Thoracic aorta (tissue), 2 donors: Measurements from ENCODE around the gene EFNA2. TPM values are rescaled to one million over a fixed set of nuclear protein-coding genes. Genes with fewer than 3 reads are reported as not detected.

Experiments used
- ATAC-seq: fragments of 150-250 bp; one replicate; pipeline ENCODE4 v1.8.0; 2017; ENCODE audit warnings: low read depth; ENCODE audit not compliant: insufficient number of reproducible peaks, low FRiP score
- DNase-seq: peaks from one replicate; pipeline ENCODE4 v3.0.0-alpha.2; 2020; ENCODE audit warnings: low spot score
- H3K27ac ChIP-seq, 2 donors: fragments of 200-600 bp; sonication (generic); 1 replicate in 1 of 2; 2 replicates in 1 of 2; pipeline ENCODE4 v1.5.1; 2016; ENCODE audit warnings: mild to moderate bottlenecking in 2 of 2, moderate library complexity in 2 of 2
- H3K27me3 ChIP-seq: fragments of 200-600 bp; sonication (generic); replicated peaks from 2 replicates; pipeline ENCODE4 v1.6.0; 2016; ENCODE audit warnings: mild to moderate bottlenecking; ENCODE audit not compliant: insufficient read depth
- H3K36me3 ChIP-seq: fragments of 200-600 bp; sonication (generic); one replicate; pipeline ENCODE4 v1.5.1; 2016
- H3K4me1 ChIP-seq, 2 donors: fragments of 200-600 bp; sonication (generic); 1 replicate in 1 of 2; 2 replicates in 1 of 2; pipeline versions ENCODE4 v1.5.1 to v1.6.0; 2016; ENCODE audit warnings: low read depth in 2 of 2, mild to moderate bottlenecking in 1 of 2; ENCODE audit not compliant: control insufficient read depth in 1 of 2
- H3K4me3 ChIP-seq: fragments of 200-600 bp; sonication (generic); 2 replicates; pipeline ENCODE4 v1.5.1; 2016; ENCODE audit warnings: mild to moderate bottlenecking
- H3K9me3 ChIP-seq: fragments of 200-600 bp; sonication (generic); 2 replicates; pipeline ENCODE4 v1.5.1; 2016
- CTCF ChIP-seq: fragments of 200-600 bp; sonication (generic); IDR thresholded peaks from one replicate; pipeline ENCODE4 v1.5.1; 2019; ENCODE audit warnings: antibody characterized with exemption
- total RNA-seq, 2 donors: library from RNA; depleted of rRNA; stranded (reverse); fragments of >200 nt; gene quantifications; one replicate each; pipeline versions ENCODE4 v1.1.0 to v1.2.3, GENCODE V29; 2016

Gene EFNA2
- total RNA-seq, 2 donors from 2014 or later, result not detected

DNA sequence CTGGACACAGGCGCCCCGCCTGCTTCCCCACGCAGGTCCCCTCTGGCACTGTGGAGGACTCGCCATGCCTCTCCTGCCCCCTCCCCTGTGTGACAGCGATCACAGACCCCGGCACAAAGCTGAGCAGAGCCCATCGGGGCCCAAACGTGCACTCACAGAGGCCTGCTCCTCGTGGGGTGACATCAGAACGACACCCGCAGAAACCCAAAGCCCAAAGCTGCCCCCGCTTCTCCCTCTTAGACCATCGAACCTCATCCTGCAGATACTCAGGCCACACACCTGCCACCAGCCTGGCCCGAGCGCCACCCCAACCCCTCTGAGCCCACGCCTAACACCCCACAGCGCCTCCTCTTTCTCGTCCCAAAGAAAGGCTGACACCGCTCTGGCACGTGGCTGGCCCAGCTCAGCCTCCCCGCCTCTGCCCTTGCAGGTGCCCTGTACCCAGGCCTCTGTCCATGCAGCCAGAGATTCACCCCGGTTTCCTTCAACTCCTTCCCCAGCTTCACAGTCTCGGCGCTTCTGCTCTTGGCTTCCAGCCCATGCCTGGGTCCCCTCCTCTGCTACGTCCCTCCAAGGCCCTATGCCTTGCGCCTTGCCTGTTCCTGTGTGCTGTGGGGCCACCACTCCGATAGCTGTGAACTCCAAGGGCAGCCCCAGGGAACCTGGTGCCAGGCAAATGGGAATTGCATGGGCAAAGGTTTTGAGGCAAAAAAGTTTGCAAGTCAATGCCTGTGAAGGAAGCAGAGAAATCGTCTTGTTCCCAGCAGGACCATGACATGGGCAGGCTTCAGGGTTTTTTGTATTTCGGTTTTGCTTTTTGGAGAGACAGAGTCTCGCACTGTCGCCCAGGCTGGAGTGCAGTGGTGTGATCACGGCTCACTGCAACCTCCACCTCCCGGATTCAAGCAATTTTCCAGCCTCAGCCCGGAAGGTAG lies 47.0 kb upstream of the EFNA2 start:
- H3K4me1 ChIP-seq, result peaks cover 35 to 54% of the 10 kb centered on the region in 2 donors

GRCh38 chr19:1239420-1239795 lies 46.3 kb upstream of the EFNA2 start:
- ATAC-seq (no peak), DNase-seq (no peak)
- TF ChIP-seq CTCF, result no peak
- Histone ChIP-seq H3K36me3 (no peaks in the 10 kb centered on the region), H3K4me3 (no peak overlapping the region), H3K9me3 (no peaks in the 10 kb centered on the region), H3K27ac (peak overlapping the region; percentile 78 to 89), H3K27me3 (no peaks in the 10 kb centered on the region), H3K4me1 (peaks cover 40 to 62% of the 10 kb centered on the region in 2 donors)

More for the DNA sequence above, 47.0 kb upstream of the EFNA2 start:
- H3K27ac ChIP-seq, result peak overlapping the region; percentile 41 to 78
- DNase-seq (no peak), ATAC-seq (no peak)
- TF ChIP-seq CTCF, result no peak
- H3K27me3 ChIP-seq, result no peaks in the 10 kb centered on the region
- no peaks in the 10 kb centered on the region for H3K36me3 ChIP-seq
- H3K9me3 ChIP-seq, result no peaks in the 10 kb centered on the region
- peak overlapping the region; percentile 65 for H3K4me3 ChIP-seq

- no peak for DNase-seq
- ATAC-seq, result peak; percentile 16
- Histone ChIP-seq H3K36me3 (no peaks in the 10 kb centered on the region), H3K9me3 (no peaks in the 10 kb centered on the region), H3K27ac (peak overlapping the region; percentile 78 to 89), H3K4me1 (peaks cover 45 to 69% of the 10 kb centered on the region in 2 donors), H3K4me3 (peak overlapping the region; percentile 94), H3K27me3 (no peaks in the 10 kb centered on the region)
- peak; percentile 93 for TF ChIP-seq CTCF
Measured at GRCh38 chr19:1239796-1240737, 45.6 kb upstream of the EFNA2 start.

- Histone ChIP-seq H3K36me3 (no peaks in the 10 kb centered on the region), H3K27me3 (no peaks in the 10 kb centered on the region), H3K9me3 (no peaks in the 10 kb centered on the region), H3K4me1 (peaks cover 52 to 77% of the 10 kb centered on the region in 2 donors), H3K27ac (peak overlapping the region; percentile 84 to 88), H3K4me3 (peak overlapping the region; percentile 94)
- ATAC-seq, result no peak
- DNase-seq, result no peak
- no peak for TF ChIP-seq CTCF
Measured at GRCh38 chr19:1240925-1241324, 44.7 kb upstream of the EFNA2 start.
